HepG2 (cell line): Measurements from ENCODE around the gene SNX9. TPM values are rescaled to one million over a fixed set of nuclear protein-coding genes. Genes with fewer than 3 reads are reported as not detected.
A peak's percentile ranks its signal among the peaks of the same experiment; 100 is the strongest.

Source experiments
- CREM ChIP-seq, 2 experiments: sonication (generic) in 1 of 2; formaldehyde crosslinking in 1 of 2; IDR thresholded peaks; 2 replicates each; pipeline versions ENCODE4 v1.4.0 to v1.6.1; 2016 to 2020; ENCODE audit warnings: antibody characterized with exemption in 1 of 2, mild to moderate bottlenecking in 1 of 2, missing genetic modification reagents in 1 of 2
- ELF1 ChIP-seq: sonication (generic); formaldehyde crosslinking; IDR thresholded peaks from 2 replicates; pipeline ENCODE4 v1.4.0; 2020; ENCODE audit warnings: missing genetic modification reagents
- ERF ChIP-seq: IDR thresholded peaks from 2 replicates; pipeline ENCODE4 v1.6.1; 2018; ENCODE audit warnings: missing biosample characterization, missing genetic modification reagents
- GFI1 ChIP-seq: sonication (generic); formaldehyde crosslinking; IDR thresholded peaks from 2 replicates; pipeline ENCODE4 v1.5.0; 2020; ENCODE audit warnings: missing genetic modification reagents, mild to moderate bottlenecking, borderline replicate concordance
- HDAC2 ChIP-seq: sonication (generic); formaldehyde crosslinking; IDR thresholded peaks from 2 replicates; pipeline ENCODE4 v1.4.0; 2020; ENCODE audit warnings: missing genetic modification reagents
- KLF9 ChIP-seq: IDR thresholded peaks from 2 replicates; pipeline ENCODE4 v1.6.1; 2016; ENCODE audit warnings: low read depth
- NFRKB ChIP-seq: fragments of 450-650 bp; IDR thresholded peaks from 2 replicates; pipeline ENCODE4 v1.6.1; 2017
- RELA ChIP-seq: sonication (generic); formaldehyde crosslinking; IDR thresholded peaks from 2 replicates; pipeline ENCODE4 v1.4.0; 2020; ENCODE audit warnings: missing genetic modification reagents
- TAF15 ChIP-seq: fragments of 200-400 bp; formaldehyde crosslinking; IDR thresholded peaks from one replicate; pipeline ENCODE4 v1.6.1; 2018; ENCODE audit warnings: mild to moderate bottlenecking, low read depth, low read length; ENCODE audit not compliant: poor library complexity, severe bottlenecking
- ZNF17 ChIP-seq: sonication (generic); formaldehyde crosslinking; IDR thresholded peaks from 2 replicates; pipeline ENCODE4 v1.5.0; 2020; ENCODE audit warnings: mild to moderate bottlenecking, missing genetic modification reagents
- ZNF530 ChIP-seq: sonication (generic); formaldehyde crosslinking; IDR thresholded peaks from 2 replicates; pipeline ENCODE4 v1.5.0; 2020; ENCODE audit warnings: low read depth, mild to moderate bottlenecking, missing genetic modification reagents
- ZNF660 ChIP-seq: sonication (generic); formaldehyde crosslinking; IDR thresholded peaks from 2 replicates; pipeline ENCODE4 v1.5.1; 2020; ENCODE audit warnings: mild to moderate bottlenecking, low read depth, missing genetic modification reagents, borderline replicate concordance
- ZNF709 ChIP-seq: sonication (generic); formaldehyde crosslinking; IDR thresholded peaks from 2 replicates; pipeline ENCODE4 v1.5.0; 2020; ENCODE audit warnings: mild to moderate bottlenecking, missing genetic modification reagents
- ZSCAN30 ChIP-seq: sonication (generic); formaldehyde crosslinking; IDR thresholded peaks from 2 replicates; pipeline ENCODE4 v1.5.0; 2020; ENCODE audit warnings: mild to moderate bottlenecking, missing genetic modification reagents
- ZZZ3 ChIP-seq: sonication (generic); formaldehyde crosslinking; IDR thresholded peaks from 2 replicates; pipeline ENCODE4 v1.4.0; 2020; ENCODE audit warnings: missing genetic modification reagents, mild to moderate bottlenecking, borderline replicate concordance
- polyA plus RNA-seq, 8 experiments: library from polyadenylated mRNA; depleted of rRNA in 3 of 8; stranded (reverse) in 7 of 8; unstranded in 1 of 8; fragments of >200 nt; fragmentation: Illumina TruSeq in 4 of 8; extraction: Trizol in 4 of 8; gene quantifications; 2 replicates each; pipeline versions ENCODE4 v1.2.1 to v1.2.3, GENCODE V29; 2011 to 2016; ENCODE audit warnings: low read depth in 4 of 8, missing spikeins in 1 of 8, mixed read lengths in 1 of 8; ENCODE audit not compliant: insufficient read depth in 1 of 8
- total RNA-seq, 5 experiments: library from RNA; depleted of rRNA; stranded (reverse); fragments of >200 nt; fragmentation: Illumina TruSeq; extraction: Trizol; gene quantifications; 2 replicates each; pipeline ENCODE4 v1.2.3, GENCODE V29; 2016; ENCODE audit warnings: low read depth in 1 of 5
- TF ChIP-seq, protein P1 (sequence below): sonication (generic); formaldehyde crosslinking; IDR thresholded peaks from 2 replicates; pipeline ENCODE4 v1.5.0; 2020; ENCODE audit warnings: mild to moderate bottlenecking, missing genetic modification reagents, moderate library complexity
- TF ChIP-seq, protein P2 (sequence below): sonication (generic); formaldehyde crosslinking; IDR thresholded peaks from 2 replicates; pipeline ENCODE4 v1.4.0; 2020; ENCODE audit warnings: missing genetic modification reagents
- TF ChIP-seq, protein P3 (sequence below): fragments of 450-650 bp; IDR thresholded peaks from 2 replicates; pipeline ENCODE4 v1.6.1; 2016
- TF ChIP-seq, protein P4 (sequence below): sonication (generic); formaldehyde crosslinking; IDR thresholded peaks from 2 replicates; pipeline ENCODE4 v1.5.1; 2020; ENCODE audit warnings: mild to moderate bottlenecking, missing genetic modification reagents, moderate library complexity

Gene SNX9
- total and polyA plus RNA-seq, 2 of the 13 experiments (the other 11 are each of a cell fraction or from before 2014, with no cell fraction given), result 21.9 to 36.0 TPM

DNA sequence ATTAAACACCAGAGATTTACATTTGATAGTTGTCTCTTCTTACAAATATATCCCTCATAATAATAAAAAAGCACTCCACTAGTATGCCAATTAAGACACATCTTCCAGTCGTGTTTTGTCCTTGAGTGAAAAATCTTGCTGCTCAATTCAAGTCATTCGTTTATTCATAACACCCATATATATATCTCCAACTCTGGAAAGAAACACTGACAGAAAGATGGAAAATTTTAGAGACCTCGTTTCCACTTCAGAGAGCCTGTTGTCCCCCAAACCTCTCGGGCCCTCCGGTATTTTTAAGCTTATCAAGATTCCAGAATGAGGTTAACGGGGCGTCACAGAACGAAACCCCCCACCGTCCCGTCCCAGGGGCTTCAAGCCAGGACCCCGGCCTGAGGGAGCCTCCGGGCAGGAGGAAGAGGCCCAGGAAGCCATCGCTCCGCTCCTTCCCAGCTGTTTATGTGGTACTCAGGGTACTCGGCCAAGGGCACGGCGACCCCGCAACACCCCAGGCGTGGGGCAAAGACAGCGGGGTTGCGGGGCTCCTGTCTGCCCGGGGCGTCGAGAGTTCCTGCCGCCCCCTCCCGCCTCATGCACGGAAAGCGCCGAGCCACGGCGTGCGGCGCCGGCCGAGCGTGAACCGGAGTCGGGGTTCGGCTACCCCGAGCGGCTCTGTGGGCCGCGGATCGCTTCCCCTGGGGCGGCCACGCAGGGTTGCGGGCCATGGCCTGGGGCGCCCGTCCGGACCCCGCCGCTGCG is 623 bp upstream of the SNX9 start (continued):
- no peak for TF ChIP-seq ZNF660 (CRISPR knock-in tag)
- TF ChIP-seq CREM (IDR thresholded peaks at IDR 0.05), result no peak
- TF ChIP-seq CREM (CRISPR knock-in tag; IDR thresholded peaks at IDR 0.05), result no peak
- no peak for TF ChIP-seq NFRKB
- no peak for TF ChIP-seq KLF9 (CRISPR knock-in tag)
- TF ChIP-seq ZSCAN30, result no peak
- TF ChIP-seq ZZZ3 (CRISPR knock-in tag), result no peak
- TF ChIP-seq, protein P1, sequence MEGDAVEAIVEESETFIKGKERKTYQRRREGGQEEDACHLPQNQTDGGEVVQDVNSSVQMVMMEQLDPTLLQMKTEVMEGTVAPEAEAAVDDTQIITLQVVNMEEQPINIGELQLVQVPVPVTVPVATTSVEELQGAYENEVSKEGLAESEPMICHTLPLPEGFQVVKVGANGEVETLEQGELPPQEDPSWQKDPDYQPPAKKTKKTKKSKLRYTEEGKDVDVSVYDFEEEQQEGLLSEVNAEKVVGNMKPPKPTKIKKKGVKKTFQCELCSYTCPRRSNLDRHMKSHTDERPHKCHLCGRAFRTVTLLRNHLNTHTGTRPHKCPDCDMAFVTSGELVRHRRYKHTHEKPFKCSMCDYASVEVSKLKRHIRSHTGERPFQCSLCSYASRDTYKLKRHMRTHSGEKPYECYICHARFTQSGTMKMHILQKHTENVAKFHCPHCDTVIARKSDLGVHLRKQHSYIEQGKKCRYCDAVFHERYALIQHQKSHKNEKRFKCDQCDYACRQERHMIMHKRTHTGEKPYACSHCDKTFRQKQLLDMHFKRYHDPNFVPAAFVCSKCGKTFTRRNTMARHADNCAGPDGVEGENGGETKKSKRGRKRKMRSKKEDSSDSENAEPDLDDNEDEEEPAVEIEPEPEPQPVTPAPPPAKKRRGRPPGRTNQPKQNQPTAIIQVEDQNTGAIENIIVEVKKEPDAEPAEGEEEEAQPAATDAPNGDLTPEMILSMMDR (CRISPR knock-in tag), result no peak
- TF ChIP-seq HDAC2 (CRISPR knock-in tag), result no peak
- no peak for TF ChIP-seq ZNF17 (CRISPR knock-in tag)
- TF ChIP-seq ZNF709 (CRISPR knock-in tag), result peak; percentile 66
- TF ChIP-seq TAF15, result no peak
- TF ChIP-seq, protein P2, sequence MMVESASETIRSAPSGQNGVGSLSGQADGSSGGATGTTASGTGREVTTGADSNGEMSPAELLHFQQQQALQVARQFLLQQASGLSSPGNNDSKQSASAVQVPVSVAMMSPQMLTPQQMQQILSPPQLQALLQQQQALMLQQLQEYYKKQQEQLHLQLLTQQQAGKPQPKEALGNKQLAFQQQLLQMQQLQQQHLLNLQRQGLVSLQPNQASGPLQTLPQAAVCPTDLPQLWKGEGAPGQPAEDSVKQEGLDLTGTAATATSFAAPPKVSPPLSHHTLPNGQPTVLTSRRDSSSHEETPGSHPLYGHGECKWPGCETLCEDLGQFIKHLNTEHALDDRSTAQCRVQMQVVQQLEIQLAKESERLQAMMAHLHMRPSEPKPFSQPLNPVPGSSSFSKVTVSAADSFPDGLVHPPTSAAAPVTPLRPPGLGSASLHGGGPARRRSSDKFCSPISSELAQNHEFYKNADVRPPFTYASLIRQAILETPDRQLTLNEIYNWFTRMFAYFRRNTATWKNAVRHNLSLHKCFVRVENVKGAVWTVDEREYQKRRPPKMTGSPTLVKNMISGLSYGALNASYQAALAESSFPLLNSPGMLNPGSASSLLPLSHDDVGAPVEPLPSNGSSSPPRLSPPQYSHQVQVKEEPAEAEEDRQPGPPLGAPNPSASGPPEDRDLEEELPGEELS (CRISPR knock-in tag), result no peak
- no peak for TF ChIP-seq ELF1 (CRISPR knock-in tag)
- TF ChIP-seq, protein P3, sequence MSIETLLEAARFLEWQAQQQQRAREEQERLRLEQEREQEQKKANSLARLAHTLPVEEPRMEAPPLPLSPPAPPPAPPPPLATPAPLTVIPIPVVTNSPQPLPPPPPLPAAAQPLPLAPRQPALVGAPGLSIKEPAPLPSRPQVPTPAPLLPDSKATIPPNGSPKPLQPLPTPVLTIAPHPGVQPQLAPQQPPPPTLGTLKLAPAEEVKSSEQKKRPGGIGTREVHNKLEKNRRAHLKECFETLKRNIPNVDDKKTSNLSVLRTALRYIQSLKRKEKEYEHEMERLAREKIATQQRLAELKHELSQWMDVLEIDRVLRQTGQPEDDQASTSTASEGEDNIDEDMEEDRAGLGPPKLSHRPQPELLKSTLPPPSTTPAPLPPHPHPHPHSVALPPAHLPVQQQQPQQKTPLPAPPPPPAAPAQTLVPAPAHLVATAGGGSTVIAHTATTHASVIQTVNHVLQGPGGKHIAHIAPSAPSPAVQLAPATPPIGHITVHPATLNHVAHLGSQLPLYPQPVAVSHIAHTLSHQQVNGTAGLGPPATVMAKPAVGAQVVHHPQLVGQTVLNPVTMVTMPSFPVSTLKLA, result no peak
- TF ChIP-seq ERF (CRISPR knock-in tag), result no peak; the same call in 1 of the 2 replicates
- TF ChIP-seq ZNF530 (CRISPR knock-in tag), result no peak
- TF ChIP-seq RELA (CRISPR knock-in tag), result no peak
- TF ChIP-seq, protein P4, sequence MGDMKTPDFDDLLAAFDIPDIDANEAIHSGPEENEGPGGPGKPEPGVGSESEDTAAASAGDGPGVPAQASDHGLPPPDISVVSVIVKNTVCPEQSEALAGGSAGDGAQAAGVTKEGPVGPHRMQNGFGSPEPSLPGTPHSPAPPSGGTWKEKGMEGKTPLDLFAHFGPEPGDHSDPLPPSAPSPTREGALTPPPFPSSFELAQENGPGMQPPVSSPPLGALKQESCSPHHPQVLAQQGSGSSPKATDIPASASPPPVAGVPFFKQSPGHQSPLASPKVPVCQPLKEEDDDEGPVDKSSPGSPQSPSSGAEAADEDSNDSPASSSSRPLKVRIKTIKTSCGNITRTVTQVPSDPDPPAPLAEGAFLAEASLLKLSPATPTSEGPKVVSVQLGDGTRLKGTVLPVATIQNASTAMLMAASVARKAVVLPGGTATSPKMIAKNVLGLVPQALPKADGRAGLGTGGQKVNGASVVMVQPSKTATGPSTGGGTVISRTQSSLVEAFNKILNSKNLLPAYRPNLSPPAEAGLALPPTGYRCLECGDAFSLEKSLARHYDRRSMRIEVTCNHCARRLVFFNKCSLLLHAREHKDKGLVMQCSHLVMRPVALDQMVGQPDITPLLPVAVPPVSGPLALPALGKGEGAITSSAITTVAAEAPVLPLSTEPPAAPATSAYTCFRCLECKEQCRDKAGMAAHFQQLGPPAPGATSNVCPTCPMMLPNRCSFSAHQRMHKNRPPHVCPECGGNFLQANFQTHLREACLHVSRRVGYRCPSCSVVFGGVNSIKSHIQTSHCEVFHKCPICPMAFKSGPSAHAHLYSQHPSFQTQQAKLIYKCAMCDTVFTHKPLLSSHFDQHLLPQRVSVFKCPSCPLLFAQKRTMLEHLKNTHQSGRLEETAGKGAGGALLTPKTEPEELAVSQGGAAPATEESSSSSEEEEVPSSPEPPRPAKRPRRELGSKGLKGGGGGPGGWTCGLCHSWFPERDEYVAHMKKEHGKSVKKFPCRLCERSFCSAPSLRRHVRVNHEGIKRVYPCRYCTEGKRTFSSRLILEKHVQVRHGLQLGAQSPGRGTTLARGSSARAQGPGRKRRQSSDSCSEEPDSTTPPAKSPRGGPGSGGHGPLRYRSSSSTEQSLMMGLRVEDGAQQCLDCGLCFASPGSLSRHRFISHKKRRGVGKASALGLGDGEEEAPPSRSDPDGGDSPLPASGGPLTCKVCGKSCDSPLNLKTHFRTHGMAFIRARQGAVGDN (CRISPR knock-in tag), result peak; percentile 91
- no peak for TF ChIP-seq GFI1 (CRISPR knock-in tag)
